SW480 (cell line): ENCODE results near the gene COL6A2.
"Not testable (repeated sequence)": the region's sequence is repeated elsewhere in the genome, so short reads cannot be mapped to it uniquely, and the experiment has no call there.

Experiments
- DNase-seq: peaks from one replicate; pipeline ENCODE4 v3.0.0-alpha.2; 2016; ENCODE audit warnings: low spot score

The COL6A2 gene

DNA sequence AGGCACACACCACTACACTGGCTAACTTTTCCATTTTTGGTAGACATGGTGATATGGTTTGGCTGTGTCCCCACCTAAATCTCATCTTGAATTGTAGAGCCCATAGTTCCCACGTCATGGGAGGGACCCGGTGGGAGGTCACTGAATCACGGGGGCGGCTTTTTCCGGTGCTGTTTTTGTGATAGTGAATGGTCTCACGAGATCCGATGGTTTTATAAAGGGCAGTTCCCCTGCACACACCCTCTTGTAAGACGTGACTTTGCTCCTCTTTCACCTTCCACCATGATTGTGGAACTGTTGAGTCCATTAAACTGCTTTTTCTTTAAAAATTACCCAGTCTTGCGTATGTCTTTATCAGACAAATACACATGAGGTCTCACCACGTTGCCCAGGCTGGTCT lies 58.8 kb downstream of the COL6A2 start:
- no peak for DNase-seq

DNA sequence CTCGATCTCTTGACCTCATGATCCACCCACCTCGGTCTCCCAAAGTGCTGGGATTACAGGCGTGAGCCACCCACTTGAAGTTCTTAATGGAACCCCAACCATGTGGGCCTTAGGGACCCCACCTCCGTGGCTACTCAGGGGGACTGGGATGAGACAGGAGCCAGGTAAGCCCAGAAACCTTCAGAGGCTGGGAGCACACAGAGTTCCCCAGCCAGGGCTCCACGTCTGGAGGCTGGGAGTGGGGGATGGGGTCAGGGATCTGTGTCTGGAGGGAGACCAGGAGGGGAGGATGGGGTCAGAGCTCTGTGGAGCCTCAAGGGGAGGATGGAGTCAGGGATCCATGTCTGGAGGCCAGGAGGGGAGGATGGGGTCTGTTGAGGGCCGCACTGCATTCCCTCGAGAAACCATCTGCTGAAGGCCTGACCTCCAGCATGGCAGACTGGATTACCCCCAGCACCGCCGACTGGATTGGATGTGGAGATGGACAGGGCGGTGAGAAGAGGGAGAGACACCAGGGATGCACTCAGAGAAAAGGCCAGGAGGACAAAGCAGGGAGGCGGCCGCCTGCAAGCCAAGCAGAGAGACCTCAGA lies 59.6 kb downstream of the COL6A2 start:
- no peak for DNase-seq

DNA sequence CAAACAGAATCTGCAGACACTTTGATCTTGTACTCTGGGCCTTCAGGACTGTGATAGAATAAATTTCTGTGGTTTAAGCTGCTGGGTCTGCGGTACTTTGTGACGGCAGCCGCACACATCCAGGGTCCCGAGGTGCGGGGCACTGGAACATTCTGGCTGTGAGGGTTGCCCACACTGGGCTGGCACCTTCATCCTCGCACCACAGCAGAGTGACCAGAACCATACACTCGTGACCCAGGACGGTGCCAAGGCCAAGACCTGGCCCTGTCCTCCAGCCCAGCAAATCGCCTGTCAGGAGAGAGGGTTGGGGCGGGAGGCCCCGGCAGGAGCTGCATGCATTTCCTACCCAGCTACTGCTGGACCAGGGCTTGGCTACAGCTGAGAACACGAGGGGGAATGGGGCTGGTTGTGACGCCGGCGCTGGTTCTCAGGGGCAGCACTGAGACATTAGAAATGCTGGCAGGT lies 60.1 kb downstream of the COL6A2 start:
- DNase-seq, result no peak

DNA sequence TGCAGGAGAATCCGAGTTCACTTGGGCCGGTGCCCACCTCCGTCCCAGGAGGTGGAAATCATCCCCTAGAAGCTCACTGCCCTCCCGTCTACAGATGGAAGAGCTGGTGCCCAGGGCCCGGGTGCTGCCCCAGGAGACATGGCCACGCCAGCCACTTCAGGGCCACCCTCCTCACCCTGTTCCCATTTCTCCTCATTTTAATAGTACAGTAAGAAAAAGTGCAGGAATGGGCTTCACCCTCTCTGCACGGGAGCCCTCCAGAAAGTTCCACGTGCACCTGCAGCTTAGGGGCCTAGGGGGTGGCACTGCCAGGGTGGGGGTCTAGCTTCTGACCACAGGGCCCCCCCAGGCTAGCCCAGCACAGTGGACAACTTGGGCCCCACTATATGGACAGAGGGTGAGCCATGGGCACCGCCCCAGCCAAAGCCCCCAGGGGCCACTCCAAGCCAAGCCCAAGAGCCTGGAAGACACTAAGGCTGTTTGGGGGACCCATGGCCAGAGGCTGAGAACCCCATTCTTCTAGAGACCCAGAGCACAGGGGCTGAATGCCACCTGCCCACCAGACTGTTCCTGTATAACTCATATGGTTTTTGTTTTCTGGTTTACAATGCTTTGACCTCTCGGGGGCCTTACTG lies 60.9 kb downstream of the COL6A2 start:
- DNase-seq, result no peak

DNA sequence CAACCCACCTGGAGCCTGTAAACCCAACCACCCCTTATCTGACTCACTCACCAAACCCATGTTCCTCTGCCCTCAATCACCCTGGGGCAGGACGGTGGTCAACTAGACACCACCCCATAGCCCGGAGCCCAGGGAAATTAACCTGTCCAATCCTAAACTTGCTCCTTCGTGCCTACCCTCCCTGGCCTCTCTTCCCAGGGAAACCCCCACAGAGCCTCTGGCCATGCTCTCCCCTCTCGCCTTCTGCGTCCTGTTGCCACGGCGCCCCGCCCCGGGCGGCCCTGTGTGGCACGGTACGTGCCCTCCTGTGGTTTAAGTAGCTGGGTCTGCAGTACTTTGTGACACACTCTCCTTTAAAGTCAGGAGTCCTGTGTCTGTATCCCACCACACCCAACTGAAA lies 61.5 kb downstream of the COL6A2 start:
- no peak for DNase-seq

DNA sequence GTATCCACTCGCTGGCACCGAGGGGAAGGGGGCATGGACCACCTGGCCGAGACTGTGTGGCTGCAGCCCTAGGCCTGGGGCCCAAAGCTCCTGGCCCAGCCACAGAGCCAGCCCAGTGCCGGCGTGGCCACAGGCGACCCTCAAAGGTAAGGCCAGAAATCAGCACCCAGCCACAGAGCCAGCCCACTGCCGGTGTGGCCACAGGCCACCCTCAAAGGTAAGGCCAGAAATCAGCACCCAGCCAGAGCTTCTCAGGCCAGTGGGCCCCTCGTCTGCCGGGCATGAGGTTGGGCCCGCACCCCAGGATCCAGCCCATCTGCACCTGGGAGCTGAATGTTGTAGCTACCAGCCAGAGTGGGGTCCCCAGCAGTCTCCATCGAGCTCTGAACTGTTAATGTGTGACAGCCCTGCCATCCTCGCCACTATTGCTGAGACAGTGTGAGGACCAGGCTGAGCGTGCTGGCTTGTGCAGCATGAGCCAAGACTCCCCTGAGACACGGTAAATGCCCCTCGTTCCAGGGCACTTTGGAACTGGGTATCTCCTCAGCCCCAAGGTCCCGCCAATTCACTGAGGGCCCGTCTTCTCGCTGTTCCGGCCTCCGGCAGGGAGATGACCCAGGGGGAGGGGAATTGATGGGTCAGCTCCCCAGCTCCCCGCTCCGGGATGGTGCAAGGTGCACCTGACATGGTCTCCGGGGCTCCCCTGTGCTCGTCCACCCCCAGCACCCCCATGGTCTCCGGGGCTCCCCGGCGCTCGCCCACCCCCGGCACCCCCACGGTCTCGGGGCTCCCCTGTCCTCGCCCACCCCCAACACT lies 62.1 kb downstream of the COL6A2 start:
- DNase-seq, result no peak

DNA sequence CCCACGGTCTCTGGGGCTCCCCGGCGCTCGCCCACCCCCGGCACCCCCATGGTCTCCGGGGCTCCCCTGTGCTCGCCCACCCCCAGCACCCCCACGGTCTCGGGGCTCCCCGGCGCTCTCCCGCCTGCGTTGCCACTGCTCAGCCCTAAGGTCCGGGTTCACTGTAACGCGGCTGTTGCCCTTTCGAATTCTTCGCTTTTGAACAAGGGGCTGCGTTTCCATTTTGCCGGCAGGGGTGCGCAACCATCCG lies 62.7 kb downstream of the COL6A2 start:
- DNase-seq, result no peak

DNA sequence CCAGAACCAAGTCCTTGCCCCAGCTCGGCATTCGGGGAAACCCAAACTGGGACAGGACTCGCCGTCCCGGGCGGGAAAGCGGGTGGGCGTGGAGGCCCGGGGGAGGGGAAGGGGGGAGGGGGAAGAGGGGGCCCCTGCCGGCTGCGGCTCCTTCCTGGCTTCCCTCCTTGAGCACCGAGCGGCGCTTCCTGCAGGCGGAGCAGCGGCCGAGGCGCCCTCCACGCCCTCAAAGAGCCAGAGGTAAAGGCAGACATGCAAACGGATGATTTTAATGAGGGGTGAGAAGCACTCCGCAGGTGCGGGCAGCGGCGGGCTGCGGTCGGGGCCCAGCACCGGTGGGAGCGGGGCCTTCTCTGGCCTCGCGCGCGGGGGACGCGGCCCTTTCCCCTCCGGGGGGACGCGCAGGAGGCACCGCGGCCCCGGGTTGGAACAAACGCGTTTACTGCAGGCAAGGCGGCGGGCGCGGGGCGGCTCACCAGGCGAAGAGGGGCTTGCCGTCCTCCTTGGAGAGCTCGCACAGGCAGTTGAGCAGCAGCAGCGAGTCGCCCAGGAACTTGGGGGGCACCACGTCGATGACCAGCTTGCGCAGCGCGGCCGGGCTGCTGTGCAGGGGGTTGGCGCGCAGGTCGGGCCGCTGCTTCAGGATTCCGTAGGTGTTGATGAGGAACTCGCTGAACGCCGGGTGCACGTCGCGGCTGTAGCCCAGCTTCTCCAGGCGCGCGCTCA lies 63.2 kb downstream of the COL6A2 start:
- no peak for DNase-seq

DNA sequence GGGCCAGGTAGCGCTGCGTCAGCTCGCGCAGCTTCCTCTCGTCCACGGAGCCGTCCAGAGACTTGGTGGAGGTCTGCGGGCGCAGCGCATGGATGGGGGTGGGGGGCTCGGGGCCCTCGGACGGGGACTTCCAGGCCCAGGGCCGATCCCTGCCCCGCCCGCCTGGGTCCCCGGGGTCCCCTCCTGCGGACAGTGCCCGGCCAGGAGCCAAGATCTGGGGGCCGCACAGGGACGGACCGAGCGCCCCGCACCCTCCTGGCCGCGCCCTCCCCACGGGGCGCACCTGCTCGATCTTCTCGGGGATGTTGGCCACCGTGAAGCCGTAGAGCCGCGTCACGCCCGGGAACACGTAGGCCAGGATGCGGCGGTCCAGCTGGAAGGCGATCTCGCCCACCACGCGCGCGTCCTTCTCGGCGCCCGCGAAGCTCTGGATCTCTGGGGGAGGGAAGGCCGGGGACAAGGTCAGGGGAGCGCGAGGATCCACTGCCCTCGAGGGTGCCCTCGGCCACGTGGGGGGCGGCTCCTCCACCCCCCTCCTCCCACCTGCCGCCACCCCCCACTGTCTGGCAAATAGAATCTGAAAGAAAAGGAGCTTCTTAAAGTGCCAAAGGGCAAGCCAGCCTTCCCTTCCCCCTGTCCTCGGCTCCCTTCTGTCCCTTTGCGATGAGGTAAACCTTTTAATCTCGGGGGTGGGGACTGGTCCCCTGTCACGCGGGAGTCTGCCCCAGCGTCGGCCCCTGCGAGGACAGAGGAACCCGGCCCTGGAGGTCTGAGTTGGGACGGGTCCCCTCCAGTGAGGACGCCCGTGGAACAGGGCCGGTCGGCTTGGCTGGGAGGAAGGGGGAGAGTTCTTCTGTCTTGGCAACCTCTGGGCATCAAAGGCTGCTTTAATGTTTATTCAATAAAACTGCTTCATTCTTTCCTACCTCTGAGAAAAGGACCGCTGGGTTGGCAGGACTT lies 64.0 kb downstream of the COL6A2 start:
- DNase-seq, result no peak

DNA sequence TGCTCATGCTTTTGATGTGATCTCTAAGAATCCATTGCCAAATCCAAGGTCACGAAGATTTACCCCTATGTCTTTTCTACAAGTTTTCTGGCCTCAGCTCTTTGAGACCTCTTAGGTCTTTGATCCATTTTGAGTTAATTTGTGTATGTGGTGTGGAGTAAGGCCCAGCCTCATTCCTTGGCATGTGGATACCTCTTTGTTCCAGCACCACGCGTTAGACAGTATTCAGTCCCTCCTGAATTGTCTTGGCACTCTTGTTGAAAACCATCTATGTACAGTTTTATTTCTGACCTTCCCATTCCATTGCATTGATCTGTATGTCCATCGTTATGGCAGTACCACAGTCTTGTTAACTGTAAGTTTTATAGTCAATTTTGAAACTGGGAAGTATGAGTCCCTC lies 65.5 kb downstream of the COL6A2 start:
- DNase-seq, result no peak

DNA sequence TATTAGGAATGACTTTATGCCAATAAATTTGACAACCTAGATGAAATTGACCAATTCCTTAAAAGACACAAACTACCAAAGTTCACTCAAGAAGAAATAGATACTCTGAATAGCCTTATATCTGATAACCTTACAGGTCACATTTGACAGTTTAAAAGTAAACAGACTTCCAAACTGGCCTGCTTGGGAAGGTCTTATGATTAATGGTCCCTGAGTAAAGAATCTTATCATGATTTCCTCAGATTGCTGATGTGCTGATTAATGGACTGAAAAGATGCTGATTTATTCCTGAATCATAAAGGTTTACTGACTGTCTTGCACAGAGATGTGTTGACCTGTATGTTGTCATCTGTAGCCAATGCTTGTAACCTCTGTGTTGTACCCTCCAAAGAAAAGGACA lies 67.2 kb downstream of the COL6A2 start:
- DNase-seq, result no peak

DNA sequence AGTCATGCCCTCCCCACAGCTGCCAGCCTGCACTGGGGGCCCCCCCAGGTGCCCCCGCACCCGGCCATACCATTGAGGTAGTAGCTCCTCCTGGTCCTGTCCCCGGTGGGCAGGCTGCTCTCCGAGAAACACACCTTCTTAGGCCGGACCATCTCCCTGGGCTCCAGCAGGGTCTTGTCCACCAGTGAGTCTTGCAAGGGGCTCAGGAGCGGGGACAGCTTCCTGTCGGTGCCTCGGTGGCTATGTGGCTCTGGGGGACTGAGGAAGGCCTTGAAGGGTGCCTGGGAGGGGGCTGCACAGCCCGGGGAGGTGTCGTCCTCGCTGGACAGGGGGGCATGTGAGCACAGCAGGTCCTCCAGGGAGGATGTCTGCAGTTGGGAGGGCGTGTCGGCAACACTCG lies 70.3 kb downstream of the COL6A2 start:
- DNase-seq, result no peak

DNA sequence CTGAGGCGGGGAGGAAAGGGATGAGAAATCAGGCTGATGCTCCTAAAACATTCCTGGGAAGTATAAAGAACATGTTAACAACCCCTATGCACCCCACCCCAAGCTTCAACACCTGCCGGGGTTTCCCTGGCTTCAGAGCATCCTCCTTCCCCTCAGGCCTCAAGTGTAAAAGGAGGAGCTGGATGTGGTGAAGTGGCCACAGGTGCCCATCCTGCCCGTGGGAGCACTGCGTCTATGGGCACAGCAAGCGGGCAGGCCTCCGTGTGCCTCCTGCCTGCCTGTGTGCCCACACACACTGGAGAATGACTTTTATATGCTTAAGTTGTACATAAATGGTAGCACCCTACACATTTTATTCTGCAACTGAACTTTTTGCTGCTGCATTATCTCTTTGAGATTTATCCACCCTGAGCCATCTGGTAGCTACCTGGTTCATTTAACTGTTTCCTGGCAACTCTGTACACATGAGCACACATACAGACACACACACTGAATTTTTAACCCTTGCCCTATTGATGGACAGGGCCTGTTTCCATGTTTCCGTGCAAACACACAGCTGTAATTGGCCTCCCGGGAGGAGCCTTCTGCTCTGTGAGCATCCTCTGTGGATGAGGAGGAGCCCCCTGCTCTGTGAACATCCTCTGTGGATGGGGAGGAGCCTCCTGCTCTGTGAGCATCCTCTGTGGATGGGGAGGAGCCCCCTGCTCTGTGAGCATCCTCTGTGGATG lies 70.9 kb downstream of the COL6A2 start:
- DNase-seq, result no peak

DNA sequence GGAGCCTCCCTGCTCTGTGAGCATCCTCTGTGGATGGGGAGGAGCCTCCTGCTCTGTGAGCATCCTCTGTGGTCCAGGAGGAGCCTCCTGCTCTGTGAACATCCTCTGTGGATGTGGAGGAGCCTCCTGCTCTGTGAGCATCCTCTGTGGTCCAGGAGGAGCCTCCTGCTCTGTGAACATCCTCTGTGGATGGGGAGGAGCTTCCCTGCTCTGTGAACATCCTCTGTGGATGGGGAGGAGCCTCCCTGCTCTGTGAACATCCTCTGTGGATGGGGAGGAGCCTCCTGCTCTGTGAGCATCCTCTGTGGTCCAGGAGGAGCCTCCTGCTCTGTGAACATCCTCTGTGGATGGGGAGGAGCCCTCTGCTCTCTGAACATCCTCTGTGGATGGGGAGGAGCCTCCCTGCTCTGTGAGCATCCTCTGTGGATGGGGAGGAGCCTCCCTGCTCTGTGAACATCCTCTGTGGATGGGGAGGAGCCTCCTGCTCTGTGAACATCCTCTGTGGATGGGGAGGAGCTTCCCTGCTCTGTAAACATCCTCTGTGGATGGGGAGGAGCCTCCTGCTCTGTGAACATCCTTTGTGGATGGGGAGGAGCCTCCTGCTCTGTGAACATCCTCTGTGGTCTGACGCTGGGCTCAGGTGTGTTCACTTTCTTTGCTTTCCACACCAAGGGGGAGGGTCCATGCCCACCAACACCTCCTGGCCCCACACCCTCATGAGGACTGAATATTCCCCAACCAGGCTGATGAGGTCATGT lies 72.7 kb downstream of the COL6A2 start:
- DNase-seq, result not testable (repeated sequence)

DNA sequence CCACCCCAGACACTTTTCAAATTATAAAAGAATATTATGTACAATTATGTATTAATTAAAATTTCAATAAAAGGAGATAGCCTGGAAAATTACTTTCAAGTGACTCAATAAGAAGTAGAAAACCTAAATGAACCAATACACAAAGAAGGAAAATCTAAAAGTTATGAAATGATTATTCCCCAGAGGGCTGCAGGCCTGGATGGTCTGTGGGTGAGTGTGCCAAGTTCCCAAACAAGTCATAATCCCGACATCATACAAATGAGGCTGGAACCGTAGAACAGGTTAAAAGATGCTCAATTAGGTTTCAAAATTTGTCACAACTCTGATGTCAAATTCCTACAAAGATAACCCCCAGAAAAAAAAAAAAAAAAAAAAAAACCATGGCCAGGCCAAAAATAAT lies 73.7 kb downstream of the COL6A2 start:
- no peak for DNase-seq

DNA sequence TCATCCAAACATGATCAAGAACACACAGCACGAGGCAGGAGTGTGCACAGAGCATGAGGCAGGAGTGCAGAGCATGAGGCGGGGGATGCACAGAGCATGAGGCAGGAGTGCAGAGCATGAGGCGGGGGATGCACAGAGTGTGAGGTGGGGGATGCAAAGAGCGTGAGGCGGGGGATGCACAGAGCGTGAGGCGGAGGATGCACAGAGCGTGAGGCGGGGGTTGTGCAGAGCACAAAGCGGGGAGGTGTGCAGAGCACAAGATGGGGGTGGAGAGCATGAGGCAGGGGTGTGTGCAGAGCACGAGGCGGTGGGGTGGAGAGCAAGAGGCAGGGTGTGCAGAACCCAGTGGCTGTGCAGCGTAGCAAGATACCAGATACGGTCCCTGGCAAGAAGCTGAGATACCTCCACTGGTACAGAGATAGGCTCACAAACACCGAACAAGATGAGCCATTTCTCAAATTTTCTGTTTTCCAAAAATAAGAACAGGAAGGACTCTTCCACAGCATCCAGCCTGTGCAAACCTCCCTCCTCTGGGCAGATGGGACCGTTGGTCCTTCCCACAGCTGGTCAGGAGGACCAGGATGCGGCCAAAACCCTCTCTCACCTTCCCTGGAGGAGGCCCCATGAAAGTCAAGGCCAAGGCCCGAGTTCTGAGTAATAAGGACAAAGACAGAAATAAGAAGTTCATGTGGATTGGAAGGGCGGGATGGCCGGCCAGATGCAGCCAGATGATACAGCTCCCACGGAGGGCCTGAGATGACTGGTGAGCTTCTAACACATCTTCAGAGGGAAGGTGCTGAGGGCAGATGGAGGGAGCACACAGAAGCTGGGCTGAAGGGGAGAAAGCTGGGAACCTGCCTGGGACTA lies 74.3 kb downstream of the COL6A2 start:
- no peak for DNase-seq

DNA sequence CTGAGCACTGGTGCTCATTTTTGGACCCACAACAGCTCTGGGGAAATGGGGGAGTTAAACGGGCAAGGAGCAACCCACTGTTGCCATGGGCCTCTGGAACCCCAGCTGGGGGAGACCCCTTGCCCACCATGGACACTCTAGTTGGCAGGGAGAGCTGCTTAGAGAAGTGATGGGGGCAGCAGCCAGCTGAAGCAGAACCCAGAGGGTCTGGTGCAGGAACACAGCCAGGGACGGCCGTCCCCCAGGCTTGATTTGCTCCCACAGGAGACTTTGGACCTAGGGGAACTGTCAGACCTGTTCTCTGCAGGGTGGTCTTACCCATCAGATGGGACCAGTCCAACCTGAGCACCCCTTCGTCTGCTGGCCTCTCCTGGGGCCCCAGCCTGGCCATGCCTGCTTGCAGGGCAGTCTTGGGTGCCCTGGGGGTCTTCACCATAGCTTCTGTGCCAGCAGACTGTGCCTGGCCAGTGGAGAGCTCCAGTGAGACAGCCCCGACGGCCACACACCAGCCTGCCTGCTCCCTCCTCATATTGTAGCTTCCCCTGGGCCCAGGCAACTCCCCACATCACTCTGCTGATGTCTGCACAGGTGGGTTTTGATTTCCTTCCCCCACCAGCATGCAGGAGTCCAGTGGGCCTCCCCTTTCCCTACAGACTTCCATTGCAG lies 75.1 kb downstream of the COL6A2 start:
- no peak for DNase-seq

DNA sequence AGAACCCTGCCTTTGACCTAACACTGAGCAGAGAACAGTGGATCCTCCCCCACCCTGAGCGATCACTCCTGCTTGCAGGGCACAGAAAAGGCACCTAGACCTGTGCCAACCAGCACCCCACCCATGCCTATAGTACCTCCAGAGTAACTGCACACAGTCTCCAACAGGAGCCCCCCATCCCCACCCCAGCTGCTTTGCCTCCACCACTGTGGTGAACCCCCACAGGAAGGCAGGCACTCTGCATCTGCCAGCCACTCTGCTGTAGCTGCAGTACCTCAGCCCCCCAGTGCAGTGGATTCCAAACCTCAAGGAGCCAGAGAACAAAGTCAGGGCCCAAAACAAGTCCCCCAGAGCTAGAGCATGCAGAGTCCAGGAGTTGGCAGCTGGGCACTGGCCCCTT lies 75.7 kb downstream of the COL6A2 start:
- no peak for DNase-seq
